HG03439 (cell line): ENCODE measurements around the gene SLC4A1.

Experiments
- ATAC-seq: cut with Tn5 transposase; IDR thresholded peaks from one replicate; pipeline ENCODE4 v1.9.1; 2021; ENCODE audit warnings: mild to moderate bottlenecking, moderate library complexity; ENCODE audit not compliant: unreplicated experiment

The SLC4A1 gene

GRCh38 chr17:44284024-44284400 lies 16.1 kb upstream of the SLC4A1 start:
- no peak for ATAC-seq

- ATAC-seq: no peak
These were observed 15.5 kb upstream of the SLC4A1 start for GRCh38 chr17:44283344-44284023.

GRCh38 chr17:44282264-44282663 lies 14.3 kb upstream of the SLC4A1 start:
- ATAC-seq: no peak

- ATAC-seq: no peak
These were observed 13.6 kb upstream of the SLC4A1 start for GRCh38 chr17:44281570-44281969.

GRCh38 chr17:44280392-44280937 lies 12.5 kb upstream of the SLC4A1 start:
- ATAC-seq: no peak

- ATAC-seq: peak; percentile 70
These were observed 11.9 kb upstream of the SLC4A1 start for GRCh38 chr17:44279666-44280391.

- ATAC-seq: peak; percentile 19
These were observed 11.4 kb upstream of the SLC4A1 start for GRCh38 chr17:44279346-44279665.

- no peak for ATAC-seq
These were observed 10.0 kb upstream of the SLC4A1 start for GRCh38 chr17:44277976-44278375.

GRCh38 chr17:44273607-44274006 lies 5.7 kb upstream of the SLC4A1 start:
- no peak for ATAC-seq

GRCh38 chr17:44272954-44273353 lies 5.0 kb upstream of the SLC4A1 start:
- ATAC-seq: no peak

- no peak for ATAC-seq
These were observed 4.5 kb upstream of the SLC4A1 start for GRCh38 chr17:44272321-44272951.

- ATAC-seq: no peak
These were observed 1.8 kb upstream of the SLC4A1 start for GRCh38 chr17:44269535-44270240.

- no peak for ATAC-seq
These were observed 987 bp upstream of the SLC4A1 start for GRCh38 chr17:44268709-44269534.

- ATAC-seq: no peak
These were observed 825 bp downstream of the SLC4A1 start for GRCh38 chr17:44267165-44267455.

- ATAC-seq: no peak
These were observed 1.4 kb downstream of the SLC4A1 start for GRCh38 chr17:44266402-44267164.

- ATAC-seq: no peak
These were observed 4.5 kb downstream of the SLC4A1 start for GRCh38 chr17:44263345-44263902.

GRCh38 chr17:44262654-44263225 lies 5.2 kb downstream of the SLC4A1 start:
- no peak for ATAC-seq

- no peak for ATAC-seq
These were observed 7.6 kb downstream of the SLC4A1 start for GRCh38 chr17:44260296-44260695.

- ATAC-seq: no peak
These were observed 9.1 kb downstream of the SLC4A1 start for GRCh38 chr17:44258811-44259351.
